ENCODE measurements around the gene TRPM3.

TRPM3 gene

DNA sequence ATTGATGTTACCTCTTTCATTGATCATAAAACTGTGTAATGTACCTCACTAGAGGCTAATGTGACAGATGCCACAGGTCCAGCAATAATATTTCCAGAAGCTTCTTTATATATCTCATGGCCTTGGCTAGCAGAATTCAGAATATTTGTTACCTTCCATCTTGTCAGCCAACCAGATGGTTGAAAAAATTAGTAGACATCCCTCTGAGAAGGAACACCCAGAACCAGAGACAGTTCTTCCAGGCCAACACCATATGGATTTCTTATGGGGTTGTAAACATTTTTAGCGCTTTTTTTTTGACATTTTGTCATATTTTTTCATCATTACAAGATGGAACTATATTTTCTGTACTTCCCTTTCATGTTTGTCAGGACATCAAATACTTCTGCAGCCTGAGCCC lies 428.2 kb downstream of the TRPM3 start:
- H3K27ac ChIP-seq (replicated peaks), result no peak overlapping the region
- H3K27me3 ChIP-seq (ENCODE audit: insufficient read depth, poor library complexity, severe bottlenecking), result peaks cover 2% of the 10 kb centered on the region
- H3K4me3 ChIP-seq (replicated peaks; ENCODE audit: insufficient read depth, low read length), result no peak overlapping the region
- DNase-seq (ENCODE audit: low read depth in 1 of 2, low spot score in 1 of 2), result no peak
- no peak for TF ChIP-seq SPI1 (IDR thresholded peaks at IDR 0.05; ENCODE audit: borderline replicate concordance, low read depth)
- TF ChIP-seq REST (IDR thresholded peaks at IDR 0.05; ENCODE audit: insufficient replicate concordance, low read depth), result no peak
- no peak for TF ChIP-seq POLR2AphosphoS5 (IDR thresholded peaks at IDR 0.05; ENCODE audit: low read depth)
- TF ChIP-seq CTCF (IDR thresholded peaks at IDR 0.05; ENCODE audit: insufficient read depth, low read length), result no peak
- TF ChIP-seq GABPA (IDR thresholded peaks at IDR 0.05; ENCODE audit: low read depth), result no peak

DNA sequence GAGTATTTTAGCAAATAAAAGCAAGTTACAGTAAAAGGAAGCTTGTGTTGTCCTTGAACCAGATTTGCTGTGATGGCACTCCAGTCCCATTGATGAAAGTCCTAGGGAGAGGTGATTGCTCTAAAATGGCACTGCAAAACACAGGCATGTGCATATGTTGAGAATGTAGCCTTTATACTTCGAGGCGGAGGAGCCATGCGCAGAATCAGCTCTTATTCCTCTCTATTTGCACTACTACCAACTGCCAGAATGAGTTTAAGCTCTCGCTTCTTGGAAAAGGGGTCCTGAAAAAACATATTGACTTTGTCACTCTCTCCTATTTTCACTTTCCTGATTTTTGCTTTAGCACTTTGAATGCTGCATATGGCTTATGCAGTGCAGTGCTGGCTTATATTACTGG lies 429.0 kb downstream of the TRPM3 start:
- H3K27me3 ChIP-seq (ENCODE audit: insufficient read depth, poor library complexity, severe bottlenecking), result peaks cover 2% of the 10 kb centered on the region
- TF ChIP-seq SPI1 (IDR thresholded peaks at IDR 0.05; ENCODE audit: borderline replicate concordance, low read depth) (no peak), GABPA (IDR thresholded peaks at IDR 0.05; ENCODE audit: low read depth) (no peak), POLR2AphosphoS5 (IDR thresholded peaks at IDR 0.05; ENCODE audit: low read depth) (no peak), REST (IDR thresholded peaks at IDR 0.05; ENCODE audit: insufficient replicate concordance, low read depth) (no peak), CTCF (IDR thresholded peaks at IDR 0.05; ENCODE audit: insufficient read depth, low read length) (no peak)
- no peak for DNase-seq (ENCODE audit: low read depth in 1 of 2, low spot score in 1 of 2)
- H3K4me3 ChIP-seq (replicated peaks; ENCODE audit: insufficient read depth, low read length), result no peak overlapping the region
- no peak overlapping the region for H3K27ac ChIP-seq (replicated peaks)

- no peak for DNase-seq (ENCODE audit: low read depth in 1 of 2, low spot score in 1 of 2)
- TF ChIP-seq POLR2AphosphoS5 (IDR thresholded peaks at IDR 0.05; ENCODE audit: low read depth) (no peak), SPI1 (IDR thresholded peaks at IDR 0.05; ENCODE audit: borderline replicate concordance, low read depth) (no peak), CTCF (IDR thresholded peaks at IDR 0.05; ENCODE audit: insufficient read depth, low read length) (no peak), REST (IDR thresholded peaks at IDR 0.05; ENCODE audit: insufficient replicate concordance, low read depth) (no peak), GABPA (IDR thresholded peaks at IDR 0.05; ENCODE audit: low read depth) (no peak)
- H3K27me3 ChIP-seq (ENCODE audit: insufficient read depth, poor library complexity, severe bottlenecking), result peaks cover 2% of the 10 kb centered on the region
- no peak overlapping the region for H3K27ac ChIP-seq (replicated peaks)
- no peak overlapping the region for H3K4me3 ChIP-seq (replicated peaks; ENCODE audit: insufficient read depth, low read length)
These were observed 432.7 kb downstream of the TRPM3 start for GRCh38 chr9:70688704-70689103.
